Smooth muscle cell (in vitro differentiated cells): ENCODE measurements around the gene CD8B. TPM values are rescaled to one million over a fixed set of nuclear protein-coding genes. Genes with fewer than 3 reads are reported as not detected.

Experiments used
- DNase-seq: peaks from one replicate; lab custom pipeline; 2025; ENCODE audit not compliant: unreplicated experiment; lab: John Stamatoyannopoulos, UW
- H2AFZ ChIP-seq: fragments of 200-600 bp; sonication (generic); 2 replicates; pipeline ENCODE4 v1.6.0; 2016; ENCODE audit warnings: antibody characterized with exemption, low read depth, mild to moderate bottlenecking
- H3F3A ChIP-seq: fragments of 200-600 bp; sonication (generic); 2 replicates; pipeline ENCODE4 v1.6.0; 2017; ENCODE audit warnings: antibody characterized with exemption, low read depth
- H3K27ac ChIP-seq: fragments of 200-600 bp; sonication (generic); 2 replicates; pipeline ENCODE4 v1.5.1; 2016; ENCODE audit warnings: low read depth, mild to moderate bottlenecking
- H3K27me3 ChIP-seq: fragments of 200-600 bp; sonication (generic); 2 replicates; pipeline ENCODE4 v1.6.1; 2016; ENCODE audit warnings: low read depth, mild to moderate bottlenecking
- H3K36me3 ChIP-seq: fragments of 200-600 bp; sonication (generic); 2 replicates; pipeline ENCODE4 v1.5.1; 2016; ENCODE audit warnings: low read depth
- H3K4me1 ChIP-seq: fragments of 200-600 bp; sonication (generic); 2 replicates; pipeline ENCODE4 v1.5.1; 2016; ENCODE audit warnings: low read depth
- H3K4me2 ChIP-seq: fragments of 200-600 bp; sonication (generic); 2 replicates; pipeline ENCODE4 v1.6.0; 2016; ENCODE audit warnings: mild to moderate bottlenecking
- H3K4me3 ChIP-seq: fragments of 200-600 bp; sonication (generic); 2 replicates; pipeline ENCODE4 v1.5.1; 2016; ENCODE audit warnings: mild to moderate bottlenecking
- H3K79me2 ChIP-seq: fragments of 200-600 bp; sonication (generic); 2 replicates; pipeline ENCODE4 v1.6.0; 2016; ENCODE audit warnings: low read depth, mild to moderate bottlenecking
- H3K9ac ChIP-seq: fragments of 200-600 bp; sonication (generic); 2 replicates; pipeline ENCODE4 v1.6.0; 2016; ENCODE audit warnings: low read depth
- H3K9me3 ChIP-seq: fragments of 200-600 bp; sonication (generic); replicated peaks from 2 replicates; pipeline ENCODE4 v1.5.1; 2016; ENCODE audit warnings: low read depth
- H4K20me1 ChIP-seq: fragments of 200-600 bp; sonication (generic); 2 replicates; pipeline ENCODE4 v1.6.0; 2016; ENCODE audit warnings: low read depth
- WGBS: methylation state at CpG from one replicate; pipeline ENCODE4 v1.1.7; 2016; ENCODE audit warnings: low lambda C conversion rate; 5-methylcytosine and 5-hydroxymethylcytosine counted together
- polyA plus RNA-seq: library from polyadenylated mRNA; unstranded; fragments of >200 nt; fragmentation: Nextera tagmentation; extraction: Ambion mirVana; gene quantifications from 2 replicates; pipeline ENCODE4 v1.2.1, GENCODE V29; 2016
- total RNA-seq: library from RNA; depleted of rRNA; stranded (reverse); fragments of >200 nt; gene quantifications from 2 replicates; pipeline ENCODE4 v1.2.3, GENCODE V29; 2014
- TF ChIP-seq, protein P1 (sequence below): fragments of 200-600 bp; sonication (generic); IDR thresholded peaks from 2 replicates; pipeline ENCODE4 v1.5.1; 2017; ENCODE audit warnings: borderline replicate concordance, mild to moderate bottlenecking, antibody characterized with exemption; ENCODE audit not compliant: insufficient read depth, poor library complexity, severe bottlenecking

Gene CD8B
- total and polyA plus RNA-seq, 2 experiments from 2014 or later, result not detected

DNA sequence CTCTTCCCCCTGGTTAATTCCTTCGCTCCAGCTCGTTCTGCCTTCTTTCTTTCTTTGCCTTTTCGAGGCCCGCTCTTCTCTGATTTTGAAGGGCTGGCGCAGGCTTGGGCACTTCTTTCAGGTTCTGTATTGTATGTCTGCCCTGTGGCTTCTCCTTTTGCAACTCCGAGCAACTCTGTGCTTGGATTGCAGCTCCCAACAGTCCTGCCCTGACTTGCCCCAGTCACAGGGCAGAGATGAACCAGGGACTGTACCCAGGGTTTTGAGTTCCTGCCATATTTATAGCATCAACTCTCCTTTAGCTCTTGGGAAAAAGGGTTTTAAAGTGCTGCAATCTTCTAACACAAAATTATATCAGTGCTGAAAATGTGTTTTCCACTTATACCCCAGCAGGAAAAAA lies 39.8 kb downstream of the CD8B start:
- no peaks in the 10 kb centered on the region for H3F3A ChIP-seq
- no peaks in the 10 kb centered on the region for H3K27me3 ChIP-seq
- H3K27ac ChIP-seq, result no peak overlapping the region
- TF ChIP-seq, protein P1, sequence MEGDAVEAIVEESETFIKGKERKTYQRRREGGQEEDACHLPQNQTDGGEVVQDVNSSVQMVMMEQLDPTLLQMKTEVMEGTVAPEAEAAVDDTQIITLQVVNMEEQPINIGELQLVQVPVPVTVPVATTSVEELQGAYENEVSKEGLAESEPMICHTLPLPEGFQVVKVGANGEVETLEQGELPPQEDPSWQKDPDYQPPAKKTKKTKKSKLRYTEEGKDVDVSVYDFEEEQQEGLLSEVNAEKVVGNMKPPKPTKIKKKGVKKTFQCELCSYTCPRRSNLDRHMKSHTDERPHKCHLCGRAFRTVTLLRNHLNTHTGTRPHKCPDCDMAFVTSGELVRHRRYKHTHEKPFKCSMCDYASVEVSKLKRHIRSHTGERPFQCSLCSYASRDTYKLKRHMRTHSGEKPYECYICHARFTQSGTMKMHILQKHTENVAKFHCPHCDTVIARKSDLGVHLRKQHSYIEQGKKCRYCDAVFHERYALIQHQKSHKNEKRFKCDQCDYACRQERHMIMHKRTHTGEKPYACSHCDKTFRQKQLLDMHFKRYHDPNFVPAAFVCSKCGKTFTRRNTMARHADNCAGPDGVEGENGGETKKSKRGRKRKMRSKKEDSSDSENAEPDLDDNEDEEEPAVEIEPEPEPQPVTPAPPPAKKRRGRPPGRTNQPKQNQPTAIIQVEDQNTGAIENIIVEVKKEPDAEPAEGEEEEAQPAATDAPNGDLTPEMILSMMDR, result no peak
- H3K4me2 ChIP-seq, result no peak overlapping the region
- no peak for DNase-seq
- H3K4me1 ChIP-seq, result no peaks in the 10 kb centered on the region
- H3K36me3 ChIP-seq, result no peaks in the 10 kb centered on the region
- peaks cover 6% of the 10 kb centered on the region for H3K9me3 ChIP-seq
- WGBS, result 90% methylated on average over 6 of the region's 6 CpGs
- H2AFZ ChIP-seq, result no peak overlapping the region
- no peak overlapping the region for H3K4me3 ChIP-seq
- no peaks in the 10 kb centered on the region for H4K20me1 ChIP-seq
- no peaks in the 10 kb centered on the region for H3K79me2 ChIP-seq
- no peak overlapping the region for H3K9ac ChIP-seq

DNA sequence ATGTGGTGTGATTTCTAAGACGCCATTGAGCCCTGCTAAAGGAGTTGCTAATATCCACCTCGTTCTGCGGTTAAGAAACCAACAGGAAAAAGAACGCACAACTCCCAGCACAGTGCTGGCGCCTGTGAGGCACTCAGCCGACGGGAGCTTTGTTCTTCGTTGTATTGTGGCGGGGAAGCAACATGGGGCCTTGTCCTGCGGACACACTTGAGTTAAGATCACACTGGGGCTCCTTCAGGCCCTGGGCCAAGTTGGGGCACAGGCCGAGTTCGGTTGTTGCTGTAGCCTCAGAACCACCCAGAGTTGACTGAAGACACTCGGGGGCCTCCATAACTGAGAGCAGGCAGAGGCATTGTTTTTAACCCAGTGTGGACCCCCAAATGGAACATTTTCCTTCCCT lies 40.4 kb downstream of the CD8B start:
- DNase-seq, result no peak
- H3K9me3 ChIP-seq, result peaks cover 6% of the 10 kb centered on the region
- H4K20me1 ChIP-seq, result no peaks in the 10 kb centered on the region
- H3K27me3 ChIP-seq, result no peaks in the 10 kb centered on the region
- 93% methylated on average over 13 of the region's 13 CpGs for WGBS
- no peaks in the 10 kb centered on the region for H3K4me1 ChIP-seq
- no peak overlapping the region for H3K4me3 ChIP-seq
- no peak overlapping the region for H2AFZ ChIP-seq
- H3K36me3 ChIP-seq, result no peaks in the 10 kb centered on the region
- TF ChIP-seq, protein P1, result no peak
- no peaks in the 10 kb centered on the region for H3F3A ChIP-seq
- H3K4me2 ChIP-seq, result no peak overlapping the region
- no peaks in the 10 kb centered on the region for H3K79me2 ChIP-seq
- no peak overlapping the region for H3K27ac ChIP-seq
- no peak overlapping the region for H3K9ac ChIP-seq

DNA sequence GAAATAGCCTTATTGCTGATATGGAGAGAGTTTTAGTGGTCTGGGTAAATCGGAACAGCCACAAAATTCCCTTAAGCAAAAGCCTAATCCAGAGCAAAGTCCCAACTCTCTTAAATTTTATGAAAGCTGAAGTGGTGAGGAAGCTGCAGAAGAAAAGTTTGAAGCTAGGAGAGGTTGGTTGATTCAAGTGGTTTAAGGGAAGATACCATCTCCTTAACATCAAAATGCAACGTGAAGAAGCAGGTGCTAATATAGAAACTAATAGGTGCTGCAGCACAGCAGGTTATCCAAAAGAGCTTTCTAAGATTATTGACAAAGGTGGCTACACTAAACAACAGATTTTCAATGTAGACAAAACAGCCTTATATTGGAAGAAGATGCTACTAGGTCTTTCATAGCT lies 42.7 kb downstream of the CD8B start:
- Histone ChIP-seq H3K27ac (no peak overlapping the region), H3K27me3 (no peaks in the 10 kb centered on the region), H3K9me3 (peaks cover 6% of the 10 kb centered on the region), H4K20me1 (no peaks in the 10 kb centered on the region), H3K4me3 (no peak overlapping the region), H3K4me2 (no peak overlapping the region), H3K9ac (no peak overlapping the region), H3F3A (no peaks in the 10 kb centered on the region), H3K36me3 (no peaks in the 10 kb centered on the region), H2AFZ (no peak overlapping the region), H3K4me1 (no peaks in the 10 kb centered on the region), H3K79me2 (no peaks in the 10 kb centered on the region)
- TF ChIP-seq, protein P1, result no peak
- WGBS, result 90% methylated on average over 2 of the region's 2 CpGs
- DNase-seq, result no peak

DNA sequence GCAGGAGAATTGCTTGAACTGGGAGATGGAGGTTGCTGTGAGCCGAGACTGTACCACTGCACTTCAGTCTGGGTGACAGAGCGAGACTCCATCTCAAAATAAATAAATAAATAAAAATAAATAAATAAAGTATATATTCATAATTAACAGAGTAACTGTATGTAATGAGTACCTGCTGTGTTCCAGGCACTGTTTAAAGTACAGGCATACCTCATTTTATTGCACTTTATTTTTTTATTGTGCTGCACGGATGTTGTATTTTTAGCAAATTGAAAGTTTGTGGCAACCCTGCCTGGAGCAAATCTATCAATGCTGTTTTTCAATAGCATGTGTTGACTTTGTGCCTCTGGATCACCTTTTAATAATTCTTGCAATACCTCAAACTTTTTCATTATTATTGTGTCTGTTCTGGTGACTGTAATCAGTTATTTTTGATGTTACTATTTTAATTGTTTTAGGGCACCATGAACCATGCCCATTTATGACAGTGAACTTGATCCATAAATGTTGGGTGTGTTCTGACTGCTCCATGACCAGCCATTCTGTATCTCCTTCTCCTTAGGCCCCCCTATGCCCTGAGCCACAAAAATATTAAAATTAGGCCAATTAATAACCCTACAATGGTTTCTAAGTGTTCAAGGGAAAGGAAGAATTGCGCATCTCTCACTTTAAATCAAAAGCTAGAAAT lies 43.4 kb downstream of the CD8B start:
- no peak for DNase-seq
- no peaks in the 10 kb centered on the region for H3K79me2 ChIP-seq
- no peak overlapping the region for H3K4me3 ChIP-seq
- 90% methylated on average over 4 of the region's 4 CpGs for WGBS
- H3K9me3 ChIP-seq, result peaks cover 6% of the 10 kb centered on the region
- no peaks in the 10 kb centered on the region for H4K20me1 ChIP-seq
- no peak overlapping the region for H3K4me2 ChIP-seq
- no peaks in the 10 kb centered on the region for H3K36me3 ChIP-seq
- H3K27ac ChIP-seq, result no peak overlapping the region
- no peaks in the 10 kb centered on the region for H3K4me1 ChIP-seq
- TF ChIP-seq, protein P1, result no peak
- no peaks in the 10 kb centered on the region for H3K27me3 ChIP-seq
- no peak overlapping the region for H3K9ac ChIP-seq
- no peak overlapping the region for H2AFZ ChIP-seq
- no peaks in the 10 kb centered on the region for H3F3A ChIP-seq
